IPS-18a (cell line): Measurements from ENCODE around the gene HPD.

Source experiments
- H3K27ac ChIP-seq: one replicate; pipeline ENCODE4 v1.5.1; 2013; ENCODE audit warnings: low read length
- H3K27me3 ChIP-seq: one replicate; pipeline ENCODE4 v1.6.1; 2013; ENCODE audit warnings: mild to moderate bottlenecking, low read length; ENCODE audit not compliant: control insufficient read depth, insufficient read depth
- H3K36me3 ChIP-seq: one replicate; pipeline ENCODE4 v1.6.1; 2013; ENCODE audit warnings: low read depth, low read length; ENCODE audit not compliant: control insufficient read depth
- H3K4me1 ChIP-seq: one replicate; pipeline ENCODE4 v1.6.1; 2013; ENCODE audit warnings: low read depth, low read length; ENCODE audit not compliant: control insufficient read depth
- H3K4me3 ChIP-seq: one replicate; pipeline ENCODE4 v1.5.1; 2013; ENCODE audit warnings: low read length
- H3K9ac ChIP-seq: one replicate; pipeline ENCODE4 v1.6.1; 2013; ENCODE audit warnings: mild to moderate bottlenecking, low read length, moderate library complexity
- H3K9me3 ChIP-seq: one replicate; pipeline ENCODE4 v1.6.1; 2013; ENCODE audit warnings: low read depth, low read length; ENCODE audit not compliant: control insufficient read depth

HPD gene

DNA sequence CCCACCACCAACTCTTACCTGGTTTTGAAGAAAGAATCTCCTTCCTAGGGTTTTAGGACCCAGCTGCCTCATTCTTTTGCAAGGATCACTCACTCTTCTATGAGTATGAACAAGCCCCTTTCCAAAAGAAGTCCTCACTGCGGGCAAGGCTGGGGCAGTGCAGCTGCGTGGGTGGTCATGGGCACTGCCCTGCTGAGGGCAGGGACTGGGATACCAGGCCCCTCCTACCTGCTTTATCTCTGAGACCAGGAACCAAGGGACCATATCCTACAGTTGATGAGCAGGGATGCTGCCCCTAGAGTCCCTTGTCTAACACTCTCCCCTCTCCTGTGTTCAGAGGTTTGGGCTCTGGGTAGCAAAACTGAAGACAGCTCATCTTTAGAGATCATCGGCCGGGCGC lies 20.5 kb downstream of the HPD start:
- Histone ChIP-seq H3K27ac (no peak overlapping the region), H3K4me1 (no peaks in the 10 kb centered on the region), H3K9me3 (no peaks in the 10 kb centered on the region), H3K36me3 (no peaks in the 10 kb centered on the region), H3K27me3 (no peaks in the 10 kb centered on the region), H3K4me3 (no peak overlapping the region), H3K9ac (no peak overlapping the region)

DNA sequence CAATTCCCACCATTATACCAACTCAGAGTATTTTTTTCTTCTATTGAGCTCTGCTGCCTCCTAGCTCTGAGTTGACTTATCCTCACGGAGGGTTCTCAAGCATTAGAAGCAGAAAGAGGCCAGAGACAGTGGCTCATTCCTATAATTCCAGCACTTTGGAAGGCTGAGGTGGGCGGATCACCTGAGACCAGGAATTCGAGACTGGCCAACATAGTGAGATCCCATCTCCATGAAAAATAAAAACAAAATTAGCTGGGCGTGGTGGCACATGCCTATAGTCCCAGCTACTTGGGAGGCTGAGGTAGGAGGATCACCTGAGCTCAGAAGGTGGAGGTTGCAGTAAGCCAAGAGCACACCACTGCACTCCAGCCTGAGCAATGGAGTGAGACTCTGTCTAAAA lies 21.0 kb downstream of the HPD start:
- Histone ChIP-seq H3K4me1 (no peaks in the 10 kb centered on the region), H3K27ac (no peak overlapping the region), H3K4me3 (no peak overlapping the region), H3K36me3 (no peaks in the 10 kb centered on the region), H3K9ac (no peak overlapping the region), H3K27me3 (no peaks in the 10 kb centered on the region), H3K9me3 (no peaks in the 10 kb centered on the region)

DNA sequence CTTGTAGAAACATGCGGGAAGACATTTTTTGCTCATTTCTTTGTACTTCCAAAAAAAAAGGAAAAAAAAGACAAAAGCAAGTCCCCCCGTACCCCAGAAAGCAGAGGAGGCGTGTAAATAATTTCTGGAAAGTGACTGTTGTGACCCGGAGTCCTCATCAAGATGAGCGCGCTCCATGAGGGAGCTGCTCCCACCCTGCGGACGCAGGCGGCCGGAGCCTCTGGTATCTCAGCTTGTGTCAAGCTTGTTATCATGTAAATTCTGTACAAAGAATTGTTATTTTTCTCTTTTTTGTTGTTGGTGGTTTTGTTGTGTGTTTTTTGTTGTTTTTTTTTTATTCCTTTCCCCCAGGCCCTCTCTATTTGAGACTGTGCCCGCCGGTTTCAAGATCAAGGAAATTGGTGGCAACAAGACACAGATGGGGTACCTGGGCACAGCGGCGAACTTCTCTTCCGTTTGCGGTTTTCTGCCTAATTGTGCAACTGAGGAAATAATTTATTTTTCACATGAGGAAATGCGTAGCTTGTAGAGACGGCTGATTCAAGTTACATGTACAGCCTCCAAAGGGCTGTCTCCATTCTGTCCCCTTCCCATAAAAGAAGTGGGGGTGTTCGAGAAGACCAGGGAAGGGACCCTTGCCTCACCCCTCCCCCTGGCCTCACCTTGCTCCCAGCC lies 27.0 kb downstream of the HPD start:
- H3K9ac ChIP-seq = no peak overlapping the region
- no peak overlapping the region for H3K27ac ChIP-seq
- H3K36me3 ChIP-seq = peaks cover 21% of the 10 kb centered on the region
- H3K27me3 ChIP-seq = no peaks in the 10 kb centered on the region
- H3K9me3 ChIP-seq = no peaks in the 10 kb centered on the region
- H3K4me1 ChIP-seq = no peaks in the 10 kb centered on the region
- H3K4me3 ChIP-seq = no peak overlapping the region

- Histone ChIP-seq H3K27me3 (no peaks in the 10 kb centered on the region), H3K4me3 (no peak overlapping the region), H3K9me3 (no peaks in the 10 kb centered on the region), H3K36me3 (peaks cover 21% of the 10 kb centered on the region), H3K4me1 (no peaks in the 10 kb centered on the region), H3K9ac (no peak overlapping the region), H3K27ac (no peak overlapping the region)
Observed at GRCh38 chr12:121830588-121831265, 27.9 kb downstream of the HPD start.

- Histone ChIP-seq H3K27ac (no peak overlapping the region), H3K9me3 (no peaks in the 10 kb centered on the region), H3K9ac (no peak overlapping the region), H3K36me3 (peaks cover 21% of the 10 kb centered on the region), H3K4me3 (no peak overlapping the region), H3K4me1 (no peaks in the 10 kb centered on the region), H3K27me3 (no peaks in the 10 kb centered on the region)
Observed at GRCh38 chr12:121830134-121830533, 28.5 kb downstream of the HPD start.

DNA sequence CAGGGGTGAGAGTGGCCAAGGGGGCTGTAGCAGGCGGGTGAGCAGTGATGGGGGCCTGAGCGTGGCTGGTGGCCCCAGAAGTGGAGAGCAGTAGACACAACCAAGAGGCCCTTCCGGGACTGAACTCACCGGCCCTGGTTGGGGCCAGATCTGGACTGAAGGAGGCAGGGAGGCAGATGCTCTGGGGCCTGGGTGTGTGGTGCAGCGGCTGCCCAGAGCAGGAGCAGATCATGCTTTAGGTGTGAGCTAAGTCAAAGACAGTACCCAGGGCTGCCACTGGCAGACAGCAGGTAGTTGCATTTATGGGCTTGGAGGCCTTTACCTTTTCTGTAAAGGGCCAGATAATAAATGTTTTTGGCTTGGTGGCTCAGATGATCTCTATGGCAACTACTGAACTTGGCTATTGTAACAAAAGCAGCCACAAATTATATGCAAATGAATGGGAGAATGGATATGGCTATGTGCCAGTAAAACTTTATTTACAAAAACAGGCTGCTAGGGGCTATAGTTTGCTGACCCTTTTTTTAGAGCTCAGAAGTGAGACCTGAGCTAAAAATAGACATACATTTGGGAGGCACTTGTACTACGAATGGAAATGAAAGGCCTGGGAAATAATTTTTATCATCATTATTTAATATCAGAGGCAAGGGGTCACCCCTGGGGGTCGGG lies 29.3 kb downstream of the HPD start:
- Histone ChIP-seq H3K4me1 (no peaks in the 10 kb centered on the region), H3K9me3 (no peaks in the 10 kb centered on the region), H3K4me3 (no peak overlapping the region), H3K27ac (no peak overlapping the region), H3K9ac (no peak overlapping the region), H3K27me3 (no peaks in the 10 kb centered on the region), H3K36me3 (peaks cover 21% of the 10 kb centered on the region)

- Histone ChIP-seq H3K9ac (no peak overlapping the region), H3K9me3 (no peaks in the 10 kb centered on the region), H3K27ac (no peak overlapping the region), H3K4me3 (no peak overlapping the region), H3K36me3 (peaks cover 25% of the 10 kb centered on the region), H3K27me3 (no peaks in the 10 kb centered on the region), H3K4me1 (no peaks in the 10 kb centered on the region)
Observed at GRCh38 chr12:121828826-121829225, 29.8 kb downstream of the HPD start.

GRCh38 chr12:121828306-121828705 lies 30.4 kb downstream of the HPD start:
- Histone ChIP-seq H3K27ac (no peak overlapping the region), H3K4me3 (no peak overlapping the region), H3K4me1 (no peaks in the 10 kb centered on the region), H3K27me3 (no peaks in the 10 kb centered on the region), H3K36me3 (peaks cover 30% of the 10 kb centered on the region), H3K9ac (no peak overlapping the region), H3K9me3 (no peaks in the 10 kb centered on the region)

DNA sequence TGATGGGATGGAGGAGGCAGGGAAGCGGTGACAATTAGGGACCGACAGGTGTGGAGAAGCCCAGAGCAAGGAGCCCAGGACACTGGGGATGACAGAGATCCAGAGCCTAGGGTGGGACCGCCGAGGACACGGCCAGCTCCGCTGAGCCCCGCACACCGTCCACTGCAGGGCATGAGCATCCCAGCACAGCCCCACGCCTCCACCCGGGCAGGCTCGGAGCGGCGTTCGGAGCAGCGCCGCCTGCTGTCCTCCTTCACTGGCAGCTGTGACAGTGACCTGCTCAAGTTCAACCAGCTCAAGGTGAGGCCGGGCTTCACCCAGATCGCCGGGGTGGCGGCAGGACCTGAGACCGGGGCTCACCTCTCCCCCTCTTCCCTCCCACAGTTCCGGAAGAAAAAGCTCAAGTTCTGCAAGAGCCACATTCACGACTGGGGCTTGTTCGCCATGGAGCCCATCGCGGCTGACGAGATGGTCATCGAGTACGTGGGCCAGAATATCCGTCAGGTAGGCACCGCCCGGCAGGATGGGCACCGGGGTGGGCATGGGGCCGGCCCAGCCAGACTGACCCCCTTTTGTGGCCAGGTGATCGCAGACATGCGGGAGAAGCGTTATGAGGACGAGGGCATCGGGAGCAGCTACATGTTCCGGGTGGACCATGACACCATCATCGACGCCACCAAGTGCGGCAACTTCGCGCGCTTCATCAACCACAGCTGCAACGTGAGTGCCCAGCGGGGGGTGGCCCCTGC lies 31.1 kb downstream of the HPD start:
- H3K4me3 ChIP-seq = no peak overlapping the region
- H3K4me1 ChIP-seq = no peaks in the 10 kb centered on the region
- H3K27ac ChIP-seq = no peak overlapping the region
- peaks cover 31% of the 10 kb centered on the region for H3K36me3 ChIP-seq
- no peaks in the 10 kb centered on the region for H3K27me3 ChIP-seq
- no peaks in the 10 kb centered on the region for H3K9me3 ChIP-seq
- no peak overlapping the region for H3K9ac ChIP-seq

DNA sequence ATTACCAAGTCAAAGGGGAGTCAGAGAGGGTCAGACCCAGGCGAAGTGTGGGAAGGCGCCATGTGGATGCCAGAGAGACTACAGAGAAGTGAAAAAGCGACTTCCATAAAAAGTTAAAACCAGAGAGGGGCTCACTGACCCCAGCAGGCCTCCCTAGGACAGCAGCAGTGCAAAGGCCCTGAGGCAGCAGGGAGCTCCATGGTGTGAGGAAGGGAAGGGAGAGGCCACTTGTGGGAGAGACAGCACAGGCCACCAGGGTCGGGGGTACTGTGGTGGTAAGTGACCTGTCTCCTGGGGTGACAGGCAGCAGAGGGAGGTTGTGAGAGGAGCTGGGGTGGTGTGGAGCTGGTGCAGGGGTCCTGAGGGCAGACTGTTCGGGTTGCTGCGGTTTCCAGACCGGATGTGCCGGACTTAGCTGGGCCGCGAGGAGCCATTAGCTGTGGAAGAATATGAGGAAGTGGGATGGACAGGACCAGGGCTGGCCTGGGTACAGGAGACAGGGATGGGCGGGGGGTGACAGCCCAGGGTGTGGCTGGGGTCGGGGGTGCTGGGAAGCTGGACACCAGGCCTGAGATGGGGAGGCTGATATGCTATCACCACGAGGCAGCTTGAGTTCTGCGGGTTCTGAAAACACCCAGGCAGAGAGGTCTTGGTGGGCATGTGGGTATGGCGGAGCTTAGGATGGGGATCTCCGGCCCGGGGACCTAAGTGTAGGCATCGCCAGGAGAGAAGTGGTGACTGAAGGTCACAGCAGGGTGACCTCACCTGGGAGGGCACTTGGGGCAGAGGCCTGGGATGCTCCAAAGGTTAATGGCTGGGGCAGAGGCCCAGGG lies 32.1 kb downstream of the HPD start:
- no peak overlapping the region for H3K9ac ChIP-seq
- no peaks in the 10 kb centered on the region for H3K27me3 ChIP-seq
- H3K4me1 ChIP-seq = no peaks in the 10 kb centered on the region
- H3K9me3 ChIP-seq = no peaks in the 10 kb centered on the region
- peaks cover 36% of the 10 kb centered on the region for H3K36me3 ChIP-seq
- H3K27ac ChIP-seq = no peak overlapping the region
- H3K4me3 ChIP-seq = no peak overlapping the region

DNA sequence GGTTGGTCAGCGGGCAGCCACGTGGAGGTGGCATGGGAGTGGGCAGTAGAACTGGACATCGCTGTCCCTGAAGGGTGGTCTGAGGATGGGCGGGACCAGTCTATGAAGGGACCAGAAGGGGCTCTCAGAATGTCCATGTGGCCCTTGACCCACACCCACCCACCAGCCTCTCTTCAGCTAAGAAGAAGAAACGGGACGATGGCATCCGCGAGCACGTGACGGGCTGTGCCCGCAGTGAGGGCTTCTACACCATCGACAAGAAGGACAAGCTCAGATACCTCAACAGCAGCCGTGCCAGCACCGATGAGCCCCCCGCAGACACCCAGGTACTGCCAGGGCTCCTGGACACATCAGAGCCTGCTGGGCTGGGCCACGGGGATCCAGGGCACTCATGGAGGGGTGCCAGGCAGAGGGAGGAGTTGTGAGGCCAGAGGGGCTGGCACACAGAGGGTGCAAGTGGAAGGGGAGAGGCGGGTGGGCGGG lies 33.6 kb downstream of the HPD start:
- Histone ChIP-seq H3K27me3 (no peaks in the 10 kb centered on the region), H3K9ac (no peak overlapping the region), H3K9me3 (no peaks in the 10 kb centered on the region), H3K27ac (no peak overlapping the region), H3K36me3 (peaks cover 36% of the 10 kb centered on the region), H3K4me1 (no peaks in the 10 kb centered on the region), H3K4me3 (no peak overlapping the region)
